ENCODE results near the gene CRACDL. TPM values are rescaled to one million over a fixed set of nuclear protein-coding genes. Genes with fewer than 3 reads are reported as not detected.

The CRACDL gene
- total and polyA plus RNA-seq, 8 donors: 3.6 to 11.0 (median 6.0) TPM

GRCh38 chr2:98809116-98809515 is 126.9 kb downstream of the CRACDL start:
- peaks cover 20 to 31% (median 26%) of the 10 kb centered on the region in 3 donors for H3K4me1 ChIP-seq
- ATAC-seq: no peak
- no peaks in the 10 kb centered on the region for H3K36me3 ChIP-seq
- H3K9me3 ChIP-seq: no peaks in the 10 kb centered on the region
- H3K27me3 ChIP-seq: no peaks in the 10 kb centered on the region
- no peak for TF ChIP-seq CTCF (IDR thresholded peaks at IDR 0.05)
- WGBS, 2 donors: 93% methylated on average over 4 of the region's 4 CpGs
- no peak overlapping the region for H3K27ac ChIP-seq
- no peak for DNase-seq
- no peak for FAIRE-seq
- H3K4me3 ChIP-seq: no peak overlapping the region
- intact Hi-C loops (cut with DNase I): no loop called here

- FAIRE-seq (no peak), ATAC-seq (no peak), DNase-seq (no peak)
- Histone ChIP-seq H3K36me3 (no peaks in the 10 kb centered on the region), H3K27me3 (no peaks in the 10 kb centered on the region), H3K27ac (no peak overlapping the region), H3K4me1 (peaks cover 26 to 37% (median 32%) of the 10 kb centered on the region in 3 donors), H3K9me3 (no peaks in the 10 kb centered on the region), H3K4me3 (no peak overlapping the region)
- TF ChIP-seq CTCF (IDR thresholded peaks at IDR 0.05): no peak
- intact Hi-C loops (cut with DNase I): no loop called here
- WGBS, 2 donors: 92 to 98% methylated on average over 3 of the region's 3 CpGs
Measured at GRCh38 chr2:98808546-98808945, 127.5 kb downstream of the CRACDL start.

- Histone ChIP-seq H3K27ac (no peak overlapping the region), H3K4me3 (no peak overlapping the region), H3K4me1 (peaks cover 30 to 38% (median 35%) of the 10 kb centered on the region in 3 donors), H3K27me3 (no peaks in the 10 kb centered on the region), H3K9me3 (no peaks in the 10 kb centered on the region), H3K36me3 (no peaks in the 10 kb centered on the region)
- 93 to 96% methylated on average over 9 of the region's 9 CpGs for WGBS, 2 donors
- FAIRE-seq: no peak
- no peak for DNase-seq
- ATAC-seq: no peak
- no peak for TF ChIP-seq CTCF (IDR thresholded peaks at IDR 0.05)
- intact Hi-C loops (cut with DNase I): no loop called here
Measured at GRCh38 chr2:98807929-98808328, 128.1 kb downstream of the CRACDL start.

- H3K27me3 ChIP-seq: no peaks in the 10 kb centered on the region
- no peaks in the 10 kb centered on the region for H3K9me3 ChIP-seq
- 96 to 97% methylated on average over 3 of the region's 3 CpGs for WGBS, 2 donors
- ATAC-seq (no peak), DNase-seq (no peak), FAIRE-seq (no peak)
- TF ChIP-seq CTCF (IDR thresholded peaks at IDR 0.05): no peak
- H3K4me1 ChIP-seq: peaks cover 30 to 38% (median 35%) of the 10 kb centered on the region in 3 donors
- H3K36me3 ChIP-seq: no peaks in the 10 kb centered on the region
- H3K4me3 ChIP-seq: no peak overlapping the region
- intact Hi-C loops (cut with DNase I): no loop called here
- peak overlapping the region in 1 of 4 donors; percentile 61 for H3K27ac ChIP-seq
Measured at GRCh38 chr2:98807221-98807620, 128.8 kb downstream of the CRACDL start.

GRCh38 chr2:98806236-98806697 is 129.8 kb downstream of the CRACDL start:
- intact Hi-C loops (cut with DNase I): no loop called here
- H3K4me1 ChIP-seq: peaks cover 31 to 38% (median 35%) of the 10 kb centered on the region in 3 donors
- H3K27me3 ChIP-seq: no peaks in the 10 kb centered on the region
- H3K36me3 ChIP-seq: no peaks in the 10 kb centered on the region
- WGBS, 2 donors: 12 to 15% methylated on average over 7 of the region's 7 CpGs
- peak overlapping the region; percentile 13 to 66 (median 54) for H3K27ac ChIP-seq
- FAIRE-seq (no peak), DNase-seq (peak; percentile 84 to 94 (median 88)), ATAC-seq (peak; percentile 67 to 87 (median 82))
- H3K4me3 ChIP-seq: no peak overlapping the region
- no peak for TF ChIP-seq CTCF (IDR thresholded peaks at IDR 0.05)
- H3K9me3 ChIP-seq: no peaks in the 10 kb centered on the region

All from pancreas (tissue), 10 donors.